Testis (tissue), 2 donors: Measurements from ENCODE around the gene MED6.

Experiments used
- CTCF ChIP-seq, 3 experiments: fragments of 450-650 bp in 2 of 3; fragments of 200-600 bp in 1 of 3; sonication (generic) in 1 of 3; IDR thresholded peaks; one replicate each; pipeline ENCODE4 v1.5.1; 2016 to 2019; ENCODE audit warnings: antibody characterized with exemption in 3 of 3, mild to moderate bottlenecking in 2 of 3, moderate library complexity in 1 of 3
- POLR2A ChIP-seq: fragments of 450-650 bp; IDR thresholded peaks from one replicate; pipeline ENCODE4 v1.6.1; 2017; ENCODE audit warnings: antibody characterized with exemption, mild to moderate bottlenecking, moderate library complexity

GRCh38 chr14:70640938-70641547 is 40.6 kb upstream of the MED6 start:
- TF ChIP-seq POLR2A (no peak), CTCF (IDR thresholded peaks at IDR 0.05) (no peak)
